ENCODE data around the gene BLM.

The BLM gene

GRCh38 chr15:90834626-90835025 lies 117.5 kb downstream of the BLM start:
- no peak for TF ChIP-seq CTCF (IDR thresholded peaks at IDR 0.05; ENCODE audit: low read depth, low read length, missing control alignments)
- no peak for DNase-seq (ENCODE audit: low read depth)
- H3K4me3 ChIP-seq (ENCODE audit: low read depth, low read length), result no peak overlapping the region

GRCh38 chr15:90836296-90836871 lies 119.2 kb downstream of the BLM start:
- TF ChIP-seq CTCF (IDR thresholded peaks at IDR 0.05; ENCODE audit: low read depth, low read length, missing control alignments), result no peak
- no peak overlapping the region for H3K4me3 ChIP-seq (ENCODE audit: low read depth, low read length)
- DNase-seq (ENCODE audit: low read depth), result no peak

- H3K4me3 ChIP-seq (ENCODE audit: low read depth, low read length), result no peak overlapping the region
- no peak for TF ChIP-seq CTCF (IDR thresholded peaks at IDR 0.05; ENCODE audit: low read depth, low read length, missing control alignments)
- no peak for DNase-seq (ENCODE audit: low read depth)
Observed at GRCh38 chr15:90837094-90837493, 119.9 kb downstream of the BLM start.

GRCh38 chr15:90838139-90838538 lies 121.0 kb downstream of the BLM start:
- no peak overlapping the region; the same call in none of the 2 replicates for H3K4me3 ChIP-seq (ENCODE audit: low read depth, low read length)
- DNase-seq (ENCODE audit: low read depth), result no peak
- no peak for TF ChIP-seq CTCF (IDR thresholded peaks at IDR 0.05; ENCODE audit: low read depth, low read length, missing control alignments)

GRCh38 chr15:90838544-90838943 lies 121.4 kb downstream of the BLM start:
- H3K4me3 ChIP-seq (ENCODE audit: low read depth, low read length), result no peak overlapping the region; the same call in none of the 2 replicates
- peak; percentile 8 for TF ChIP-seq CTCF (IDR thresholded peaks at IDR 0.05; ENCODE audit: low read depth, low read length, missing control alignments)
- DNase-seq (ENCODE audit: low read depth), result no peak

- H3K4me3 ChIP-seq (ENCODE audit: low read depth, low read length), result peak overlapping the region; percentile 65
- TF ChIP-seq CTCF (IDR thresholded peaks at IDR 0.05; ENCODE audit: low read depth, low read length, missing control alignments), result no peak
- DNase-seq (ENCODE audit: low read depth), result peak; percentile 53
Observed at GRCh38 chr15:90839187-90840071, 122.3 kb downstream of the BLM start.
